Central memory CD8-positive, alpha-beta T cell (primary cell): ENCODE results near the gene DLGAP1.

ENCODE experiments used
- ATAC-seq: fragments of 150-1000 bp; cut with Tn5 transposase; replicated peaks from 2 replicates; pipeline ENCODE4 v1.10.0; 2022; ENCODE audit warnings: mild to moderate bottlenecking, moderate FRiP score, moderate number of reproducible peaks; ENCODE audit not compliant: poor library complexity, severe bottlenecking; ENCODE audit errors: extremely low read depth
- DNase-seq, 2 donors: peaks; one replicate each; pipeline ENCODE4 v3.0.0; 2021; ENCODE audit warnings: low spot score in 2 of 2
- H3K27ac Mint-ChIP-seq: one replicate; pipeline ENCODE4 v1.8.0; 2022; ENCODE audit warnings: low read depth, mild to moderate bottlenecking, moderate library complexity, mixed read lengths
- H3K27me3 Mint-ChIP-seq: one replicate; pipeline ENCODE4 v1.8.0; 2022; ENCODE audit warnings: mixed read lengths
- H3K36me3 Mint-ChIP-seq: one replicate; pipeline ENCODE4 v1.8.0; 2022; ENCODE audit warnings: mild to moderate bottlenecking, moderate library complexity, mixed read lengths; ENCODE audit not compliant: insufficient read depth
- H3K4me1 Mint-ChIP-seq: one replicate; pipeline ENCODE4 v1.8.0; 2022; ENCODE audit warnings: mixed read lengths
- H3K4me3 Mint-ChIP-seq: one replicate; pipeline ENCODE4 v1.8.0; 2022; ENCODE audit warnings: mild to moderate bottlenecking, moderate library complexity, mixed read lengths
- H3K9me3 Mint-ChIP-seq: one replicate; pipeline ENCODE4 v1.8.0; 2022; ENCODE audit warnings: mixed read lengths

DLGAP1 gene

DNA sequence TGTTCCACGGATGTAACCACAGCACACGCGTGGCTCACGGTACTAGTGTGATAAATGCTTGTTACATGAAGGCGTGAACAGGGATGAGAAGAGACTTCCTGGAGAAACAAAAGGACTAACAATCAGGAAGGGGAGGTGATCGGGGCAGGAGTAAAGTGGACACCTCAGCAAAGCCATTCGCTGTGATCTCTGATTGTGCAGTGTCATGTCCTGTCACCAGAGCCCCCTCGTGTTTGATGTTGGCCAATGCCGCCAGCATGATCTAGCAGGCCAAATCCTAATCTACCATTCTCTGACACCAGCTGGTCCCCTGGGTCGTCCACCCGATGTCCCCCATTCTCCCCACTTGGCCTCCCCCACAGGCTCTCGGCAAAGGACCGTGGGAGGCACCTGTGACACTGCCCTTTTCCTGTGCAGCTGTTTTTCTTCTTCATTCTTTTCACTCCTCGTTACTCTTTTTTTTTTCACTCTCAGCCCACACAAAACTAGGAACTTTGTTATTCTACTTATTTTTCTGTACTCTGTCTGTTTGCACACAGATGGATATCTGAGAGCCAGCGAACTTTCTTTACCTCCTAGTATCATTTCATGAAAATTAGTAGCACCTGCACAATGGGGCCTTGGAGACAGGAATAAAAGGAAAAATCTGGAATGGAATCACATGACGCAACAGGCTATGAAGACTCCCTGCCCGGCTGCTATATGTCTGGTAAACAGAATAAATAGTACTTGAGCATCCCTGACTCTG lies 858.3 kb downstream of the DLGAP1 start:
- no peak for DNase-seq
- Mint-ChIP-seq H3K27ac (peak overlapping the region; percentile 95), H3K4me1 (peaks cover 50% of the 10 kb centered on the region), H3K4me3 (peak overlapping the region; percentile 89), H3K9me3 (no peaks in the 10 kb centered on the region), H3K36me3 (peaks cover 34% of the 10 kb centered on the region), H3K27me3 (no peaks in the 10 kb centered on the region)
- no peak for ATAC-seq

DNA sequence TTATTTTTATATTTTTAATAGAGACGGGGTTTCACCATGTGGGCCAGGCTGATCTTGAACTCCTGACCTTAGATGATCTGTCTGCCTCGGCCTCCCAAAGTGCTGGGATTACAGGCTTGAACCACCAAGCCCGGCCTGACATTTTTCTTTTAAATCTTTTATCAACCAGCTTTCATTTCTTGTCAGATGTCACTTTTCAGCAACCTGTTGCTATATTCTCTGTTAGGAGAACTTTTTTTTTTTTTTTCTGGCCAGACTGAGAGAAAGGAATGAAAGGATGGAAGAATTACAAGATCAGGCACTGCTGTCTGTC lies 858.8 kb downstream of the DLGAP1 start:
- DNase-seq, result no peak
- peak overlapping the region; percentile 95 for H3K27ac Mint-ChIP-seq
- H3K4me3 Mint-ChIP-seq, result peak overlapping the region; percentile 89
- H3K27me3 Mint-ChIP-seq, result no peaks in the 10 kb centered on the region
- H3K9me3 Mint-ChIP-seq, result no peaks in the 10 kb centered on the region
- H3K36me3 Mint-ChIP-seq, result peaks cover 35% of the 10 kb centered on the region
- ATAC-seq, result no peak
- peaks cover 50% of the 10 kb centered on the region for H3K4me1 Mint-ChIP-seq

DNA sequence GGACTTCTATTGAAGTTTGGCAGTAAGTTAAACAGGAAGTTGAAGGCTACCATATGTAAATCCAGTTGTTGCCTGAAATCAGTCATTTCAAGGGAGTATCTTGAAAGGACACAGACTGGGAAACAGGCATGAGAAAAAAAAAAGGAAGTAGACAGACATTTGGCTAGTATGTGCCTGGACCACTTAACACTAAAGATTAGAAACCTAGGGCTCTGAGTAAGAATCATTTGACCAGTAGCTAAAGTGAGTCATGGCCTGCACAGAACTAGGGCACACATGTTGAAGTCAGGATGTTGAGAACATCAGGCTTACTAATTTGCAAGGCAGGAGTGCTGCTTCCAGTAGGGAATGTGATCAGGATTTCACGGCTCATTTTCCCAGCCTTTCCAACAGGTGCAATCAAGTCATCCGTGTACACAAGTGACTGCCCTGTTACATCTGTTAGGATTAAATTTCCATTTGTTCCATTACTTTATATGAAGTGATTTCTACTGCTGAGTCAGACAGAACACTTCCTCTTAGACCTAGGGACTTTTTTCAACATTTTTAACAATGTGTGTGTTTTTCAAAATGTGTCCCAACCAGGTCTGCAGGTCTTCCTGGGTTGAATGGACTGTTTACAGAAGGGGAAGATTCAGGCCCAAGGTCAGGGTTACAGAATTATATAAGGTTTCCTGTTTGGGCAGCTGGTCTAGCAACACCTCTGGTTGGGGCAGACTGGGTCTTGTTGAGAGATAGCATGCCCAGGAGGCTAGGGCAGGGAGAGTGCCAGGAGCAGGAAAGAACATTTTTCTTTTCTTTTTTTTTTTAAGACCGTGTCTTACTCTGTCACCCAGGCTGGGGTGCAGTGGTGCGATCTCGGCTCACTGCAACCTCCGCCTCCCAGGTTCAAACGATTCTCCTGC lies 859.5 kb downstream of the DLGAP1 start:
- no peaks in the 10 kb centered on the region for H3K9me3 Mint-ChIP-seq
- peak overlapping the region; percentile 95 for H3K27ac Mint-ChIP-seq
- peaks cover 35% of the 10 kb centered on the region for H3K36me3 Mint-ChIP-seq
- peak overlapping the region; percentile 89 for H3K4me3 Mint-ChIP-seq
- DNase-seq, result no peak
- H3K27me3 Mint-ChIP-seq, result no peaks in the 10 kb centered on the region
- peaks cover 50% of the 10 kb centered on the region for H3K4me1 Mint-ChIP-seq
- no peak for ATAC-seq

DNA sequence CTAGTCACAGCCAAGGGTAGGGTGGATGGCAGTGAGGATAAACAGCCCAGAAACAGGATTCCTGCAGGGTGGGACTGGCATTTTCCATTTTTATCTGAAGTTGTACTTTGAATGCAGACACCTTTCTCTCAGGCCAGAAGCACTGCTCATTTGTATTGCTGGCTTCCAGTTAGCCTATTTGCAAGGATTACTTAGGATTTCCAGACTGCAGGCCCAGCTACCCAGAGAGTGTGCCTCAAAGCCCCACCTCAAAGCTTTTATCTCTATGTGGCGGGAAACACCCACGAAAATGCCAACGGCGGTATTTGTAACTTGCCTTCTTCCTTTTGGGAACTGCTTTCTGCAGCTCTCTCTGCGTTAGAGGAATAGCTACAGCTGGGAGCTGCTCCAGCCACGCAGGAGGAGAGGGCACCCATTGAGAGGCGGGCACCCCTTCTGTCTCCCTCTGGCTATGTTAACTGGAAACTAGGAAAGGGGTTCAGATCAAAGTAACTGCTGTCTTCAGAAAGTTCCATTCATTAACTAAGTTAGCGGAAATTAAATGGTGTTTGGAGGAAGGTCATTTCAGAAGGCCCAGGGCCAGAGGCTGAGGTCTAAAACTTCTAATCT lies 860.2 kb downstream of the DLGAP1 start:
- ATAC-seq (no peak), DNase-seq (no peak)
- H3K9me3 Mint-ChIP-seq, result no peaks in the 10 kb centered on the region
- H3K4me1 Mint-ChIP-seq, result peaks cover 50% of the 10 kb centered on the region
- H3K4me3 Mint-ChIP-seq, result peak overlapping the region; percentile 89
- H3K36me3 Mint-ChIP-seq, result peaks cover 33% of the 10 kb centered on the region
- H3K27me3 Mint-ChIP-seq, result no peaks in the 10 kb centered on the region
- H3K27ac Mint-ChIP-seq, result peak overlapping the region; percentile 95

DNA sequence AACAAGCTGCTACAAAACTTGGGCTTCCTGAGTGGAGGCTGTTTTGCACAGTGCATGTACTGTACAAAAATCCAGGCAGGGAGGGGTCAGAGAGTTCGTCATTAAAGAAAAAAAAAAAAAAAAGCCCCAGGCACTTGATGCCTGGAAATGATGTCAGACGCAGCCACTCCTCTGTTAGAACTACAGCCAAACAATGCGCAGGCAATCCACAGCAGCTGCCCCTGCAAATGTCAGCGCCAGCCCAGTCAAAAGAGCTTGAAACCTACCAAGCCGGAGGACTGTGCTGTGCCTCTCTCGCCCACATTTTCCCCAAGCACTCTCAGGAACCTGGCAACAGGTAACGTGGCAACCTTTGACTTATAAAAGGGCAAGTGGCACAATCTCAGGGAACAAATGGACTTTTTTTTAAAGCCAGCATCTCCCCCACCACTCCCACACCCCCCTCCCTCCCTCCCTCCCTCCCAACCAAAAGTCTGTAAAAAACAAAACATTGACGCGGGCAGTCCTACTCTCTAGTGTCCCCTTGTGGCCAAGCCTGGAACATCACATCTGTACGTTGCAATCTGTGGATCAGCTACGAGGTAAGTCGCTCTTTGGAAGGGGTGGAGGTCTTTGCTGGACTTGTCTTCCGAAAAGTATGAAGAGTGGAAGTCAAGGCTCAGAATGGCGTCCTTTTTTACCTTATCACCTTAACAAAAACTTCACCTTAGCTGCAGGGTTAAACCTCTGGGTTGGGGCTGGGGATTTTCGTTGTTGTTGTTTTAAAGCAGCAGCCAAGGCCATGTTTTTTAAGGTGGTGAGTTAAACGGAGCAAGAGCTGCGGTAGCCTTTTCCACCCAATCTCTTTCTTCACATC lies 861.0 kb downstream of the DLGAP1 start:
- H3K4me1 Mint-ChIP-seq, result peaks cover 50% of the 10 kb centered on the region
- H3K36me3 Mint-ChIP-seq, result peaks cover 29% of the 10 kb centered on the region
- H3K27ac Mint-ChIP-seq, result peak overlapping the region; percentile 95
- DNase-seq, result peak; percentile 90 to 91
- ATAC-seq, result peak; percentile 90
- no peaks in the 10 kb centered on the region for H3K27me3 Mint-ChIP-seq
- no peaks in the 10 kb centered on the region for H3K9me3 Mint-ChIP-seq
- peak overlapping the region; percentile 89 for H3K4me3 Mint-ChIP-seq

DNA sequence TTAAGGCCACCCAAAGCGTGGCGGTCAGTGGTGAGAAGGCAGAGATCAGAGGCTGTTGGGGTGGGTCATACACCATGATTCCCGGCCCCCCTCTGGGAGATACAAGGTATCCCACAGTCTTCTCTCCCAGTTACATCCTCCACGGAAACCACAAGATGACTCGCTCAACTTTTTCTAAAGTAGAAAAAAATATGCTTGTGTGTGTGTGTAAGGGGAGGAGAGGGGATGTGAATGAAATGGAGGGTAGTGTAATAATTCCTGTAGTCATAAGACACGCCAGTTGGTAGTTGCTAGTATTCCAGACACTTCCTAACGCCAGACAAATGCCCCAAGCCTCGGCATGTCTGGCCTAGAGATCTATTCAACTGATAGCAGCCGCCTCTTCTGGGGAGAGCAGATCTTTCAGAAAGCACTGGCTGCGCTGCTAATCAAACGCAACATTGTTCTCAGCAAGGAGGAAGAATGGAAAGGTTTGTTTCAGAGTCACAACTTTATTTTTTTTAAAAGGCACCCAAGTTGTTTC lies 861.7 kb downstream of the DLGAP1 start:
- H3K4me1 Mint-ChIP-seq, result peaks cover 50% of the 10 kb centered on the region
- DNase-seq (no peak), ATAC-seq (peak; percentile 2)

DNA sequence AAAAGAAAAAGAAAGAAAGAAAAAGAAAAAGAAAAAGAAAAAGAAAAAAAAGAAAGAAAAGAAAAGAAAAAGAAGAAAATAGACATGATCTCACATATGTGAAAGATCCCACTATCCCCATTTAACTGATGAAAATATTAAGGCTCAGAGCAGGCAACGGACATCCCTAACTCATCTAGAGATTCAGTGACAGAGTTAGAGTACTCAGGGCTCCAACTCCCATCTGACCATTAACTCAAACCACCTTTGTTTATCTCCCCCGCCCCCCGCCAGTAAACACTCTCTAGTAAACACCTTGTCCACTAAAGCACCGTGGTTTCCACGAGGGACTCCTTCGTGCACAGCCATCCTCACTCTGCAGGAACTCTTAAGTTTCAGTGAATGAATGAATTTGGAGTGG lies 862.2 kb downstream of the DLGAP1 start:
- H3K4me1 Mint-ChIP-seq, result peaks cover 50% of the 10 kb centered on the region
- H3K4me3 Mint-ChIP-seq, result peak overlapping the region; percentile 89
- no peaks in the 10 kb centered on the region for H3K27me3 Mint-ChIP-seq
- DNase-seq (no peak), ATAC-seq (no peak)
- peaks cover 26% of the 10 kb centered on the region for H3K36me3 Mint-ChIP-seq
- no peaks in the 10 kb centered on the region for H3K9me3 Mint-ChIP-seq
- peak overlapping the region; percentile 95 for H3K27ac Mint-ChIP-seq

More for the DNA sequence above, 861.7 kb downstream of the DLGAP1 start:
- H3K9me3 Mint-ChIP-seq, result no peaks in the 10 kb centered on the region
- peaks cover 26% of the 10 kb centered on the region for H3K36me3 Mint-ChIP-seq
- H3K4me3 Mint-ChIP-seq, result peak overlapping the region; percentile 89
- H3K27me3 Mint-ChIP-seq, result no peaks in the 10 kb centered on the region
- peak overlapping the region; percentile 95 for H3K27ac Mint-ChIP-seq

DNA sequence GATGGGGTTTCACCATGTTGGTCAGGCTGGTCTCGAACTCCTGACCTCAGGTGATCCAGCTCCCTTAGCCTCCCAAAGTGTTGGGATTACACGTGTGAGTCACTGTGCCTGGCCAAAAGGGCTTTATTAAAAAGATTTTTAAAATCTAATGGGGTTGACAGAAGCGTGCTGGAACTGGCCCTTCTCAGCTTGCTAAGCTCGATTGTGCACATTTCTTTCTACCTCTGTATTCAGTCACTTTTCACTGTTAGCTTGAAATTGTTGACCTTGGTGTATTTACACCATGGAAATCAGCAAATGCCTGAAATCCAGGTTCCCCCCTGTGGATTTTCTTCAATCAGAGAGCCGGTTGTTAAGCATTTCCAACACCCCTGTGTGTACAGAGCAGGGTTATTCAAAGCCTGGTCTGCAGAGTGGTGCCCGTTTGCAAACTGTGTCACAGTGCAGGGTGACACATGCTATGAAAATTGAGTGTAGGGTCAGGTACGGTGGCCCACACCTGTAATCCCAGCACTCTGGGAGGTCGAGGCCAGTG lies 864.9 kb downstream of the DLGAP1 start:
- peaks cover 39% of the 10 kb centered on the region for H3K4me1 Mint-ChIP-seq

DNA sequence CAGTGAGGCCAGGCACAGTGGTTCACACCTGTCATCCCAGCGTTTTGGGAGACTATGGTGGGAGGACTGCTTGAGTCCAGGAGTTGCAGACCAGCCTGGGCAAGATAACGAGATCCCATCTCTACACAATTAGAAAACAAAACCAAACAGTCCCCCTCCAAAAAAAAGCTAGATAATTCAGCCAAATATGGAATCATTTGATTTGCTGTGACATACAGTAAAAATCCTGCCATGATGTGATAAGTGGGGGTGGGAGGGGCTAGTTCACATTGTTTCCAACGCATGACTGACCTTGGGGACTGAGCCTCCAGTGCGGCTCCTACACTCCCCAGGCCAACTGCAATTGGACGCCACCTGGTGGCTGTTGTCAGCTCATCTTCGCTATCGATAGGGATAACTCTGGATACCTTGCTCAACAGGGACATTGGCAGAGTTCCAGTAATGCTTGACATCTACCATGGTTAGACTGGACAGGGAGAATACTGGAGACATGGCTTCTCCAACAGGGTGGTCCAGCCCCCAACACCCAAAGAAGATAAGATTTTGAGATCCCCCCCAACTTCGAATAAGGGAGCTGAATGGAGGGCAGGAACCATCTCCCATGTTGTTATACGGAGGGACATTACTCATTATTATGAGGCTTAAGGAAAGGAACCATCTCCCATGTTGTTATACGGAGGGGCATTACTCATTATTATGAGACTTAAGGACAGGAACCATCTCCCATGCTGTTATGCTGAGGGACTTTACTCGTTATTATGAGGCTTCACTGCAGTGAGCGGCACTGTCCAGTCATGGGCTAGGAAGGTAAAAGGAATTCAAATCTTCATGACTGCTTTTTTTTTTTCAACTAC lies 869.2 kb downstream of the DLGAP1 start:
- no peak overlapping the region for H3K4me3 Mint-ChIP-seq
- peaks cover 14% of the 10 kb centered on the region for H3K4me1 Mint-ChIP-seq
- peaks cover 5% of the 10 kb centered on the region for H3K36me3 Mint-ChIP-seq
- no peak overlapping the region for H3K27ac Mint-ChIP-seq
- DNase-seq (peak; percentile 46 to 48), ATAC-seq (peak; percentile 72)
- no peaks in the 10 kb centered on the region for H3K9me3 Mint-ChIP-seq
- H3K27me3 Mint-ChIP-seq, result no peaks in the 10 kb centered on the region

More for the DNA sequence above, 864.9 kb downstream of the DLGAP1 start:
- DNase-seq (no peak), ATAC-seq (no peak)
- no peak overlapping the region for H3K27ac Mint-ChIP-seq
- H3K36me3 Mint-ChIP-seq, result peaks cover 25% of the 10 kb centered on the region
- H3K27me3 Mint-ChIP-seq, result no peaks in the 10 kb centered on the region
- no peak overlapping the region for H3K4me3 Mint-ChIP-seq
- H3K9me3 Mint-ChIP-seq, result no peaks in the 10 kb centered on the region

DNA sequence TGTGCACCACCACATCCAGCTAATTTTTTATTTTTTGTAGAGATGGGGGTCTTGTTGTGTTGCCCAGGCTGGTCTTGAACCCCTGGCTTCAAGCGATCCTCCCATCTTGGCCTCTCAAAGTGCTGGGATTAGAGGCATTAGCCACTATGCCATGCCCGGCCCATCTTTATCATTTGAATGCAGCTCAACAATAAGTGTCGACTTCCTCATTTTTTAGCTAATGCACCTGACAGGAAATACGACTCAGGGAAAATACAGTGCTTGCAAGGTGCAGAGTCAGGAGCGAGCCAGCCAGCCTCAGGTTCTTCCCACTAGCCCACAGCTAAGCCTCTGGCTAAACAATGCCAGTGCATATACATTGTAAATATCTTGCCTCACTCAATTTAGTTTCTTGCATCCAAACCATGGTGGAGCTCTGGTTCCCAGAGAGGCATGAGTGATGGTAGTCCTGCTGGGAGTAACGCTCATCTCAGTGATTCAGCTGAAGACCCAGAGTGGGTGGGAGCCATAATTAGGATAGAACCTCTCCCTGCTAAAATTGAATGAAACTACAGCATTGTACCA lies 870.1 kb downstream of the DLGAP1 start:
- Mint-ChIP-seq H3K27ac (no peak overlapping the region), H3K4me1 (peaks cover 14% of the 10 kb centered on the region), H3K36me3 (peaks cover 5% of the 10 kb centered on the region), H3K27me3 (no peaks in the 10 kb centered on the region), H3K4me3 (no peak overlapping the region), H3K9me3 (no peaks in the 10 kb centered on the region)
- no peak for DNase-seq
- no peak for ATAC-seq
